B cell (primary cell): ENCODE data around the gene GUCD1. TPM values are rescaled to one million over a fixed set of nuclear protein-coding genes. Genes with fewer than 3 reads are reported as not detected.

ENCODE experiments used
- ATAC-seq: fragments of 200-7000 bp; cut with Tn5 transposase; one replicate; pipeline ENCODE4 v1.10.0; 2021; ENCODE audit warnings: low read depth, mild to moderate bottlenecking, moderate number of reproducible peaks, moderate library complexity
- CTCF ChIA-PET: fragments of 350-600 bp; sonication (Branson Sonifier 250); formaldehyde crosslinking; loops from one replicate; lab custom pipeline; 2021; ENCODE audit warnings: antibody characterized with exemption, inconsistent platforms; lab: Charles Lee
- POLR2A ChIA-PET: fragments of 350-600 bp; sonication (Branson Sonifier 250); formaldehyde crosslinking; loops from one replicate; lab custom pipeline; 2021; ENCODE audit warnings: antibody characterized with exemption; lab: Charles Lee
- DNase-seq: peaks from one replicate; pipeline ENCODE4 v3.0.0; 2013
- H2AFZ ChIP-seq: 2 replicates; pipeline ENCODE4 v1.6.1; 2012; ENCODE audit warnings: mild to moderate bottlenecking, low read depth, low read length; ENCODE audit not compliant: insufficient read depth, poor library complexity, severe bottlenecking
- H3K27ac ChIP-seq, 2 donors: 1 replicate in 1 of 2; 2 replicates in 1 of 2; pipeline ENCODE4 v1.5.1; 2012 to 2013; ENCODE audit warnings: low read length in 2 of 2, mild to moderate bottlenecking in 2 of 2, moderate library complexity in 1 of 2
- H3K27me3 ChIP-seq, 4 experiments: fragments of 200-600 bp in 1 of 4; sonication (generic) in 1 of 4; replicated peaks in 1 of 4; 1 replicate in 2 of 4; 2 replicates in 2 of 4; pipeline versions ENCODE4 v1.6.1 to v1.7.0; 2013 to 2016; ENCODE audit warnings: low read length in 3 of 4, mild to moderate bottlenecking in 2 of 4, mixed read lengths in 1 of 4, moderate library complexity in 1 of 4; ENCODE audit not compliant: insufficient read depth in 4 of 4, control insufficient read depth in 3 of 4; ENCODE audit errors: control extremely low read depth in 1 of 4
- H3K36me3 ChIP-seq, 2 experiments: replicated peaks in 1 of 2; 1 replicate in 1 of 2; 2 replicates in 1 of 2; pipeline versions ENCODE4 v1.6.1 to v1.7.1; 2013; ENCODE audit warnings: low read length in 1 of 2; ENCODE audit not compliant: insufficient read depth in 2 of 2, control insufficient read depth in 1 of 2; ENCODE audit errors: control extremely low read depth in 1 of 2, extremely low read depth in 1 of 2
- H3K4me1 ChIP-seq, 2 donors: fragments of 200-600 bp in 1 of 2; sonication (generic) in 1 of 2; 1 replicate in 1 of 2; 2 replicates in 1 of 2; pipeline versions ENCODE4 v1.5.1 to v1.6.1; 2013 to 2017; ENCODE audit warnings: low read length in 2 of 2; ENCODE audit not compliant: control insufficient read depth in 2 of 2, insufficient read depth in 2 of 2
- H3K4me2 ChIP-seq: replicated peaks from 2 replicates; pipeline ENCODE3; 2012; ENCODE audit warnings: mild to moderate bottlenecking, low read depth, low read length; ENCODE audit not compliant: poor library complexity, severe bottlenecking
- H3K4me3 ChIP-seq, 5 experiments: fragments of 200-600 bp in 1 of 5; sonication (generic) in 1 of 5; 1 replicate in 3 of 5; 2 replicates in 2 of 5; pipeline versions ENCODE4 v1.5.1 to v1.7.0; 2011 to 2016; ENCODE audit warnings: low read length in 4 of 5, mild to moderate bottlenecking in 4 of 5, low read depth in 2 of 5, control low read depth in 1 of 5, moderate library complexity in 1 of 5; ENCODE audit not compliant: insufficient read depth in 1 of 5; ENCODE audit errors: control extremely low read depth in 1 of 5, extremely low read depth in 1 of 5
- H3K79me2 ChIP-seq: fragments of 200-600 bp; sonication (generic); one replicate; pipeline ENCODE4 v1.6.0; 2016; ENCODE audit warnings: low read length; ENCODE audit not compliant: control insufficient read depth, insufficient read depth
- H3K9ac ChIP-seq: fragments of 200-600 bp; sonication (generic); 2 replicates; pipeline ENCODE4 v1.6.1; 2017; ENCODE audit warnings: mild to moderate bottlenecking, low read length, moderate library complexity
- H3K9me3 ChIP-seq, 3 donors: one replicate each; pipeline versions ENCODE4 v1.6.1 to v1.7.1; 2013; ENCODE audit warnings: low read length in 2 of 3; ENCODE audit not compliant: control insufficient read depth in 2 of 3, insufficient read depth in 1 of 3; ENCODE audit errors: control extremely low read depth in 1 of 3
- H4K20me1 ChIP-seq: 2 replicates; pipeline ENCODE4 v1.6.0; 2012; ENCODE audit warnings: mild to moderate bottlenecking, low read length; ENCODE audit not compliant: insufficient read depth, control insufficient read depth, poor library complexity, severe bottlenecking
- H3K27ac Mint-ChIP-seq: one replicate; pipeline ENCODE4 v1.8.0; 2021; ENCODE audit warnings: mixed read lengths
- H3K27me3 Mint-ChIP-seq: one replicate; pipeline ENCODE4 v1.8.0; 2021; ENCODE audit warnings: mixed read lengths
- H3K4me1 Mint-ChIP-seq: one replicate; pipeline ENCODE4 v1.8.0; 2021; ENCODE audit warnings: mixed read lengths
- H3K4me3 Mint-ChIP-seq: one replicate; pipeline ENCODE4 v1.8.0; 2021; ENCODE audit warnings: mixed read lengths
- H3K9me3 Mint-ChIP-seq: one replicate; pipeline ENCODE4 v1.8.0; 2022; ENCODE audit warnings: mixed read lengths; ENCODE audit not compliant: insufficient read depth
- EZH2 ChIP-seq: IDR thresholded peaks from 2 replicates; pipeline ENCODE4 v1.6.1; 2012; ENCODE audit warnings: borderline replicate concordance, low read depth, mild to moderate bottlenecking, moderate library complexity, low read length; ENCODE audit not compliant: insufficient read depth, poor library complexity, severe bottlenecking
- WGBS: methylation state at CpG from one replicate; pipeline ENCODE4 v1.1.5; 2013; ENCODE audit warnings: missing lambda C conversion rate; ENCODE audit not compliant: insufficient coverage; 5-methylcytosine and 5-hydroxymethylcytosine counted together
- intact Hi-C: fragments of 100-400 bp; cut with micrococcal nuclease; formaldehyde crosslinking; loops from one replicate; pipeline ENCODE4 v1.10.0; 2022
- polyA plus RNA-seq: library from polyadenylated mRNA; depleted of rRNA; stranded (reverse); fragments of >200 nt; gene quantifications from 2 replicates; pipeline ENCODE4 v1.2.3, GENCODE V29; 2012
- total RNA-seq, 2 donors: library from RNA; stranded (reverse); fragments of 120-200 nt in 1 of 2; gene quantifications; 1 replicate in 1 of 2; 2 replicates in 1 of 2; pipeline versions ENCODE4 v1.2.3 to v1.2.4, GENCODE V29; 2013 to 2022
- TF ChIP-seq, protein P1 (sequence below): fragments of 200-600 bp; IDR thresholded peaks from one replicate; pipeline ENCODE4 v1.8.0; 2022; ENCODE audit warnings: antibody characterized with exemption, mild to moderate bottlenecking

GUCD1 gene
- total and polyA plus RNA-seq, 2 donors (not counting 1 experiment from before 2014, with no cell fraction given), result 257 to 378 TPM

DNA sequence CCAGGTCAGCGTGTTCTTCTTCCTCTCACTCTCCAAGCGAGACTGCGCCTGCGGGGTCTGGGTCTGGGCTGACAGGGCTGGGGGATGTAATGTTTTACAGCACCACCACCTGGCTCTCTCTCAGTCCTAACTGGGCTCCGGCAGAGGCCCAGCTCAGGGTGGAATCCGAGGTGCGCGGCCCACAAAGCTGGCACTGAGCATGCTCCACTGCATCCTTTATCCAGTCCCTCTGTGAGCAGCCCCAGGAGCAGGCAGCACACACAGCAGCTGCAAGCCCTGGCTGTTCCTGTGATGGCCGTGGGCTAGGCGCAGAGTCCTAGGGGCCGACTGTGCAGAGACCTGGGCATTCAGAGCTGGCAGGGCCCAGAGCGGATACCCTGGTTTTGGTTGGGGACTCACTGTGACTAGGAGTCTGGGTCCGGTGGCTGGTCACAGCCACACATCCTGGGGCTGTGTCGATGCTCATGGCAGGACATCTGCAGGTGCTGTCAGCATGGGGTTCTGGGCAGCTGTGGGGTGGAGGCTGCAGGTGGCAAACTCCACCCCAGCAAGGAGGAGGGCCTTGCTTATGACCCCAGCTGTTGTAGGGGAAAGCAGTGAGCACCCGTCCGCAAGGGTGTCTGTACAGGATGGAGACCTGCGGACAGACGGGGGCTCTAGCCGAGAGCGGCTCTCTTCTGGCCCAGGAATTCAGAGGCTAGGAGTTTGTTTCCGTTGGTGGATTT lies 34.0 kb upstream of the GUCD1 start:
- no peak overlapping the region for H3K4me3 ChIP-seq
- H3K4me2 ChIP-seq, result no peak overlapping the region
- H3K4me1 Mint-ChIP-seq, result peaks cover 7% of the 10 kb centered on the region
- no peak overlapping the region for H3K27ac ChIP-seq
- H3K27ac Mint-ChIP-seq, result no peak overlapping the region
- H4K20me1 ChIP-seq, result no peaks in the 10 kb centered on the region
- no peak overlapping the region for H3K4me3 Mint-ChIP-seq
- H3K36me3 ChIP-seq, result no peaks in the 10 kb centered on the region
- H3K9ac ChIP-seq, result no peak overlapping the region
- peaks cover 5% of the 10 kb centered on the region for H3K27me3 Mint-ChIP-seq
- peaks cover 0 to 20% (median 0%) of the 10 kb centered on the region in 4 experiments for H3K27me3 ChIP-seq
- no peak for DNase-seq
- H3K4me1 ChIP-seq, result peaks cover 2 to 15% of the 10 kb centered on the region in 2 donors
- H3K79me2 ChIP-seq, result no peaks in the 10 kb centered on the region
- H3K9me3 Mint-ChIP-seq, result no peaks in the 10 kb centered on the region
- intact Hi-C loops, result no loop called here
- TF ChIP-seq EZH2, result no peak
- TF ChIP-seq, protein P1, sequence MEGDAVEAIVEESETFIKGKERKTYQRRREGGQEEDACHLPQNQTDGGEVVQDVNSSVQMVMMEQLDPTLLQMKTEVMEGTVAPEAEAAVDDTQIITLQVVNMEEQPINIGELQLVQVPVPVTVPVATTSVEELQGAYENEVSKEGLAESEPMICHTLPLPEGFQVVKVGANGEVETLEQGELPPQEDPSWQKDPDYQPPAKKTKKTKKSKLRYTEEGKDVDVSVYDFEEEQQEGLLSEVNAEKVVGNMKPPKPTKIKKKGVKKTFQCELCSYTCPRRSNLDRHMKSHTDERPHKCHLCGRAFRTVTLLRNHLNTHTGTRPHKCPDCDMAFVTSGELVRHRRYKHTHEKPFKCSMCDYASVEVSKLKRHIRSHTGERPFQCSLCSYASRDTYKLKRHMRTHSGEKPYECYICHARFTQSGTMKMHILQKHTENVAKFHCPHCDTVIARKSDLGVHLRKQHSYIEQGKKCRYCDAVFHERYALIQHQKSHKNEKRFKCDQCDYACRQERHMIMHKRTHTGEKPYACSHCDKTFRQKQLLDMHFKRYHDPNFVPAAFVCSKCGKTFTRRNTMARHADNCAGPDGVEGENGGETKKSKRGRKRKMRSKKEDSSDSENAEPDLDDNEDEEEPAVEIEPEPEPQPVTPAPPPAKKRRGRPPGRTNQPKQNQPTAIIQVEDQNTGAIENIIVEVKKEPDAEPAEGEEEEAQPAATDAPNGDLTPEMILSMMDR, result no peak
- no peak overlapping the region for H2AFZ ChIP-seq
- H3K9me3 ChIP-seq, result peaks cover 0 to 2% (median 0%) of the 10 kb centered on the region in 3 donors
- 65% methylated on average over 17 of the region's 21 CpGs for WGBS
- ChIA-PET POLR2A (no interaction called here), CTCF (no interaction called here)
- ATAC-seq, result no peak

DNA sequence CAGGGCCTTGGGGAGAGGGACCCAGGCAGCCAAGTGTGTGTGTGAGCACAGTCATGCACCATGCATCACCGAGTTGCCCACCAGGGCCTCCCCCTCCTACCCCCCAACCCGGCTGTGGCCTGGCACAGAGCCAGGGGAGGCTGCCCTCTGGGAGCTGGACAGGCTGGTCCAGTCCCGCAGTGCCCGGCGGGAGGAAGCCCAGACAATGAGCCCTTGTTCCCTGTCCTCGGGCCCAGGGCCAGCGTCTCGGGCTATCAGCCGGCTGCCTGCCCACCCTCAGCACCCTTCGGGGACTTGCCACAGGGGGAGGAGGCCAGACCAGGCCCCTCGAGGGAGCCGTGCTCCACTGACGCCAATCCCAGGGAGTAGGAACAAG lies 33.4 kb upstream of the GUCD1 start:
- Histone ChIP-seq H3K27ac (no peak overlapping the region), H2AFZ (no peak overlapping the region), H3K79me2 (no peaks in the 10 kb centered on the region), H3K36me3 (no peaks in the 10 kb centered on the region), H4K20me1 (no peaks in the 10 kb centered on the region), H3K9me3 (peaks cover 0 to 2% (median 0%) of the 10 kb centered on the region in 3 donors), H3K9ac (no peak overlapping the region), H3K27me3 (peaks cover 0 to 17% (median 0%) of the 10 kb centered on the region in 4 experiments), H3K4me2 (no peak overlapping the region), H3K4me1 (peaks cover 2 to 14% of the 10 kb centered on the region in 2 donors), H3K4me3 (no peak overlapping the region)
- intact Hi-C loops, result no loop called here
- Mint-ChIP-seq H3K4me3 (no peak overlapping the region), H3K27me3 (peaks cover 5% of the 10 kb centered on the region), H3K4me1 (peaks cover 7% of the 10 kb centered on the region), H3K27ac (no peak overlapping the region), H3K9me3 (no peaks in the 10 kb centered on the region)
- CTCF ChIA-PET, result no interaction called here
- ATAC-seq (no peak), DNase-seq (no peak)
- POLR2A ChIA-PET, result no interaction called here
- WGBS, result 62% methylated on average over 12 of the region's 13 CpGs
- TF ChIP-seq EZH2, result no peak
- TF ChIP-seq, protein P1, result no peak
